H1 (cell line): ENCODE measurements around the gene PPP2R2C. TPM values are rescaled to one million over a fixed set of nuclear protein-coding genes. Genes with fewer than 3 reads are reported as not detected.

Experiments
- CTCF ChIA-PET: fragments of 300-600 bp; sonication (Branson Sonifier 250); formaldehyde crosslinking; loops from one replicate; lab custom pipeline; 2021; ENCODE audit not compliant: partially characterized antibody; lab: Charles Lee
- POLR2A ChIA-PET: fragments of 300-600 bp; sonication (Branson Sonifier 250); formaldehyde crosslinking; loops from one replicate; lab custom pipeline; 2021; ENCODE audit warnings: inconsistent platforms; ENCODE audit not compliant: partially characterized antibody; lab: Charles Lee
- DNase-seq, 2 experiments: peaks; one replicate each; pipeline versions ENCODE4 v3.0.0 to v3.0.0-alpha.2; 2010 to 2022; ENCODE audit warnings: low spot score in 2 of 2, low read depth in 1 of 2, mixed read lengths in 1 of 2
- FAIRE-seq: peaks from 2 replicates; lab custom pipeline; 2011; peaks lifted over from hg19 to GRCh38; lab: Jason Lieb, UNC
- H2AFZ ChIP-seq: 2 replicates; pipeline ENCODE4 v1.8.1; 2012; ENCODE audit warnings: low read length, inconsistent platforms
- H2AK5ac ChIP-seq: 2 replicates; pipeline ENCODE4 v1.6.1; 2013; ENCODE audit warnings: low read depth, low read length
- H2BK120ac ChIP-seq: replicated peaks from 2 replicates; pipeline ENCODE3; 2013; ENCODE audit warnings: low read depth, low read length, inconsistent platforms
- H2BK12ac ChIP-seq: 2 replicates; pipeline ENCODE4 v1.6.1; 2013; ENCODE audit warnings: low read depth, low read length
- H2BK15ac ChIP-seq: 2 replicates; pipeline ENCODE4 v1.6.1; 2013; ENCODE audit warnings: low read length
- H2BK20ac ChIP-seq: 2 replicates; pipeline ENCODE4 v1.6.1; 2013; ENCODE audit warnings: low read length
- H2BK5ac ChIP-seq: 2 replicates; pipeline ENCODE4 v1.6.1; 2013; ENCODE audit warnings: low read depth, low read length
- H3K14ac ChIP-seq: 2 replicates; pipeline ENCODE4 v1.6.1; 2013; ENCODE audit warnings: inconsistent platforms; ENCODE audit not compliant: insufficient read length
- H3K18ac ChIP-seq: 2 replicates; pipeline ENCODE4 v1.6.1; 2013; ENCODE audit warnings: low read length; ENCODE audit errors: extremely low read depth
- H3K23ac ChIP-seq: 2 replicates; pipeline ENCODE4 v1.6.1; 2013; ENCODE audit warnings: inconsistent platforms; ENCODE audit not compliant: insufficient read length
- H3K23me2 ChIP-seq: 2 replicates; pipeline ENCODE4 v1.6.1; 2013; ENCODE audit warnings: low read depth, low read length
- H3K27ac ChIP-seq: 2 replicates; pipeline ENCODE4 v1.6.1; 2011; ENCODE audit warnings: low read depth, low read length, inconsistent platforms
- H3K27me3 ChIP-seq, 4 experiments: replicated peaks in 1 of 4; 1 replicate in 1 of 4; 2 replicates in 3 of 4; pipeline versions ENCODE4 v1.6.1 to v1.8.1; 2011 to 2013; ENCODE audit warnings: low read length in 3 of 4, mild to moderate bottlenecking in 3 of 4, inconsistent platforms in 2 of 4, mixed read lengths in 2 of 4, moderate library complexity in 1 of 4; ENCODE audit not compliant: control insufficient read depth in 3 of 4, insufficient read depth in 3 of 4; ENCODE audit errors: extremely low read depth in 1 of 4
- H3K36me3 ChIP-seq, 4 experiments: 2 replicates each; pipeline versions ENCODE4 v1.6.1 to v1.8.1; 2011 to 2013; ENCODE audit warnings: mild to moderate bottlenecking in 4 of 4, low read length in 3 of 4, moderate library complexity in 2 of 4, control low read depth in 1 of 4, inconsistent platforms in 1 of 4; ENCODE audit not compliant: insufficient read depth in 4 of 4, control insufficient read depth in 2 of 4
- H3K4ac ChIP-seq: replicated peaks from 2 replicates; pipeline ENCODE3; 2013; ENCODE audit warnings: low read length, low read depth, mixed read lengths, inconsistent platforms; ENCODE audit not compliant: insufficient read length
- H3K4me1 ChIP-seq, 4 experiments: replicated peaks in 1 of 4; 1 replicate in 1 of 4; 2 replicates in 3 of 4; pipeline versions ENCODE4 v1.6.1 to v1.8.1; 2011 to 2013; ENCODE audit warnings: low read length in 3 of 4, inconsistent platforms in 2 of 4, mixed read lengths in 1 of 4; ENCODE audit not compliant: insufficient read depth in 4 of 4, control insufficient read depth in 3 of 4
- H3K4me2 ChIP-seq, 2 experiments: 2 replicates each; pipeline versions ENCODE4 v1.6.1 to v1.8.1; 2011 to 2013; ENCODE audit warnings: low read depth in 2 of 2, low read length in 2 of 2, control low read depth in 1 of 2, inconsistent platforms in 1 of 2, mild to moderate bottlenecking in 1 of 2; ENCODE audit not compliant: insufficient read depth in 1 of 2
- H3K4me3 ChIP-seq, 4 experiments: fragments of 200-600, 300-600 bp in 1 of 4; sonication (generic), shearing (Covaris generic), sonication (Bioruptor Twin) in 1 of 4; 2 replicates each; pipeline versions ENCODE4 v1.5.1 to v1.8.1; 2011 to 2016; ENCODE audit warnings: low read length in 4 of 4, low read depth in 3 of 4, control low read depth in 2 of 4, inconsistent platforms in 2 of 4, mild to moderate bottlenecking in 2 of 4, mixed read lengths in 1 of 4, moderate library complexity in 1 of 4; ENCODE audit not compliant: insufficient read depth in 2 of 4; ENCODE audit errors: extremely low read depth in 1 of 4
- H3K56ac ChIP-seq: replicated peaks from 2 replicates; pipeline ENCODE3; 2013; ENCODE audit warnings: low read depth, mild to moderate bottlenecking, mixed read lengths, low read length, inconsistent platforms; ENCODE audit not compliant: insufficient read length
- H3K79me1 ChIP-seq: 2 replicates; pipeline ENCODE4 v1.6.1; 2013; ENCODE audit warnings: low read depth, low read length, control low read depth
- H3K79me2 ChIP-seq, 2 experiments: 2 replicates each; pipeline versions ENCODE4 v1.6.1 to v1.8.1; 2012 to 2013; ENCODE audit warnings: low read length in 2 of 2, mild to moderate bottlenecking in 2 of 2, inconsistent platforms in 1 of 2; ENCODE audit not compliant: insufficient read depth in 2 of 2, control insufficient read depth in 1 of 2
- H3K9ac ChIP-seq, 4 experiments: replicated peaks in 1 of 4; 1 replicate in 1 of 4; 2 replicates in 3 of 4; pipeline versions ENCODE4 v1.6.1 to v1.8.1; 2011 to 2013; ENCODE audit warnings: low read depth in 3 of 4, low read length in 3 of 4, control low read depth in 2 of 4, mild to moderate bottlenecking in 2 of 4, moderate library complexity in 2 of 4, inconsistent platforms in 1 of 4; ENCODE audit errors: extremely low read depth in 1 of 4
- H3K9me3 ChIP-seq, 2 experiments: 2 replicates each; pipeline versions ENCODE4 v1.6.1 to v1.8.1; 2012 to 2013; ENCODE audit warnings: mild to moderate bottlenecking in 2 of 2, moderate library complexity in 2 of 2, control low read depth in 1 of 2, inconsistent platforms in 1 of 2, low read depth in 1 of 2, low read length in 1 of 2, mixed read lengths in 1 of 2; ENCODE audit not compliant: insufficient read depth in 2 of 2
- H4K20me1 ChIP-seq, 2 experiments: replicated peaks in 1 of 2; 2 replicates each; pipeline versions ENCODE3 to v1.8.1; 2011 to 2013; ENCODE audit warnings: inconsistent platforms in 2 of 2, low read length in 2 of 2, mild to moderate bottlenecking in 1 of 2; ENCODE audit not compliant: insufficient read depth in 2 of 2, control insufficient read depth in 1 of 2
- H4K5ac ChIP-seq: 2 replicates; pipeline ENCODE4 v1.6.1; 2013; ENCODE audit warnings: low read length, low read depth, mixed read lengths, inconsistent platforms; ENCODE audit not compliant: insufficient read length
- H4K8ac ChIP-seq: 2 replicates; pipeline ENCODE4 v1.8.0; 2013; ENCODE audit warnings: mild to moderate bottlenecking, moderate library complexity, low read length, inconsistent platforms; ENCODE audit not compliant: insufficient read depth; ENCODE audit errors: extremely low read depth
- H4K91ac ChIP-seq: replicated peaks from 2 replicates; pipeline ENCODE3; 2013; ENCODE audit warnings: low read length, mixed read lengths, inconsistent platforms; ENCODE audit not compliant: insufficient read length
- BACH1 ChIP-seq: IDR thresholded peaks from 2 replicates; pipeline ENCODE4 v1.6.1; 2012; ENCODE audit warnings: low read length, improper control_type of control experiment
- BRCA1 ChIP-seq: IDR thresholded peaks from 2 replicates; pipeline ENCODE4 v1.6.1; 2012; ENCODE audit warnings: low read depth, low read length, improper control_type of control experiment
- CBX5 ChIP-seq: fragments of 300-800, 300-1000 bp; sonication (generic); IDR thresholded peaks from 2 replicates; pipeline ENCODE4 v1.7.1; 2016; ENCODE audit warnings: antibody characterized with exemption, low read length, low read depth
- CEBPB ChIP-seq: IDR thresholded peaks from 2 replicates; pipeline ENCODE4 v1.6.1; 2012; ENCODE audit warnings: low read depth, low read length
- EGR1 ChIP-seq: IDR thresholded peaks from 2 replicates; pipeline ENCODE4 v1.6.1; 2011; ENCODE audit warnings: low read depth, low read length, borderline replicate concordance
- GTF2F1 ChIP-seq: IDR thresholded peaks from 2 replicates; pipeline ENCODE4 v1.6.1; 2012; ENCODE audit warnings: low read depth, low read length, improper control_type of control experiment, borderline replicate concordance
- JUND ChIP-seq: IDR thresholded peaks from 2 replicates; pipeline ENCODE4 v1.6.1; 2011; ENCODE audit warnings: mild to moderate bottlenecking, improper control_type of control experiment, low read length
- KDM4A ChIP-seq: IDR thresholded peaks from one replicate; pipeline ENCODE4 v1.7.1; 2012; ENCODE audit warnings: low read depth, mild to moderate bottlenecking, moderate library complexity, low read length, inconsistent platforms; ENCODE audit not compliant: severe bottlenecking
- POLR2A ChIP-seq, 2 experiments: IDR thresholded peaks; 1 replicate in 1 of 2; 2 replicates in 1 of 2; pipeline ENCODE4 v1.6.1; 2011; ENCODE audit warnings: low read depth in 2 of 2, low read length in 2 of 2, mild to moderate bottlenecking in 2 of 2; ENCODE audit errors: control extremely low read depth in 1 of 2
- RAD21 ChIP-seq, 2 experiments: IDR thresholded peaks in 1 of 2; conservative IDR thresholded peaks in 1 of 2; 2 replicates each; pipeline ENCODE4 v1.6.1; 2011; ENCODE audit warnings: low read depth in 2 of 2, low read length in 2 of 2, improper control_type of control experiment in 1 of 2, inconsistent platforms in 1 of 2, mild to moderate bottlenecking in 1 of 2, moderate library complexity in 1 of 2
- RNF2 ChIP-seq: fragments of 200-900, 300-1000 bp; sonication (generic); IDR thresholded peaks from 2 replicates; pipeline ENCODE4 v1.7.1; 2016; ENCODE audit warnings: borderline replicate concordance, low read depth, mild to moderate bottlenecking, antibody characterized with exemption, low read length; ENCODE audit not compliant: poor library complexity, severe bottlenecking; ENCODE audit errors: missing control alignments
- SIN3A ChIP-seq, 2 experiments: IDR thresholded peaks in 1 of 2; conservative IDR thresholded peaks in 1 of 2; 2 replicates each; pipeline ENCODE4 v1.6.1; 2011 to 2012; ENCODE audit warnings: low read length in 2 of 2, improper control_type of control experiment in 1 of 2, low read depth in 1 of 2, mild to moderate bottlenecking in 1 of 2
- SP4 ChIP-seq: IDR thresholded peaks from 2 replicates; pipeline ENCODE4 v1.6.1; 2012; ENCODE audit warnings: low read length, inconsistent platforms
- WGBS, 2 experiments: shearing (Covaris generic) in 1 of 2; methylation state at CpG; one replicate each; pipeline versions ENCODE4 v1.1.6 to v1.1.7; 2013 to 2015; ENCODE audit warnings: low lambda C conversion rate in 2 of 2, mixed read lengths in 2 of 2, inconsistent platforms in 1 of 2, low coverage in 1 of 2, missing lambda C conversion rate in 1 of 2; ENCODE audit not compliant: insufficient replicate concordance in 2 of 2, insufficient coverage in 1 of 2, insufficient read length in 1 of 2; ENCODE audit errors: extremely low coverage in 1 of 2, missing lambda C conversion rate in 1 of 2; 5-methylcytosine and 5-hydroxymethylcytosine counted together
- polyA plus RNA-seq, 7 experiments: library from polyadenylated mRNA; depleted of rRNA in 3 of 7; stranded (reverse) in 5 of 7; unstranded in 2 of 7; fragments of >200 nt in 5 of 7; fragments of 200-250 nt in 2 of 7; gene quantifications; 1 replicate in 5 of 7; 2 replicates in 1 of 7; 4 replicates in 1 of 7; pipeline versions ENCODE4 v1.2.1 to v1.2.3, GENCODE V29; 2011 to 2013; ENCODE audit warnings: missing spikeins in 2 of 7, mixed read lengths in 2 of 7
- total RNA-seq: library from RNA; stranded (reverse); fragmentation: NEBNext Ultra II Directional; extraction: Animal tissue kit (Norgen Biotek cat#: 25700); gene quantifications from 2 replicates; pipeline ENCODE4 v1.2.1, GENCODE V29; 2021

The PPP2R2C gene
- total and polyA plus RNA-seq, 2 of the 8 experiments (the other 6 are each of a cell fraction or from before 2014, with no cell fraction given) = 6.4 TPM

DNA sequence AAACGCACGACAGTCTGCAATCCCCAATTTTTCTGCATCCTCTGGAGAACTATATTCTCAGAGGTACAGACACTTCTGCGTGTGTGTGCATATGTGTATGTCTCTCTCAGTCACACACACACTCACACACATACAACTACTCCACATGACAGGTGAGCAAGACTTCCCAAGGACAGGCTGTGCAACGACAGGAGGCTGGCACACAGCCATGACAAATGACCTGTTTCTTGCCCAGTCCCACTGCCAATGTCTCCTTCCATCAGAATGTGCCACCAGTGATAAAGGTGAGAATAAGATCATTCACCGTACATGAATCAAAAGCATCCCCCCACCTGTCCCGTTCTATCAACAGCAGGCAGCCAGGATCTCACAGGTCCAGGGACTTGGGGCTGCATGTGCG is 52.4 kb downstream of the PPP2R2C start:
- no peak for TF ChIP-seq CEBPB
- no peak for TF ChIP-seq KDM4A
- no peak for TF ChIP-seq RAD21 (IDR thresholded peaks at IDR 0.05 in 1 of 2, conservative IDR thresholded peaks at IDR 0.05 in 1 of 2; ENCODE audit: low read depth in 2 of 2, low read length in 2 of 2)
- TF ChIP-seq RNF2 = no peak
- TF ChIP-seq SP4 = no peak
- TF ChIP-seq POLR2A (IDR thresholded peaks at IDR 0.05; ENCODE audit: control extremely low read depth in 1 of 2, low read depth in 2 of 2, low read length in 2 of 2) = no peak
- TF ChIP-seq CBX5 = no peak
- TF ChIP-seq EGR1 = no peak
- no peak for TF ChIP-seq GTF2F1
- TF ChIP-seq BRCA1 = no peak
- TF ChIP-seq SIN3A (conservative IDR thresholded peaks at IDR 0.05 in 1 of 2, IDR thresholded peaks at IDR 0.05 in 1 of 2; ENCODE audit: low read depth in 1 of 2, low read length in 2 of 2) = no peak
- TF ChIP-seq JUND = no peak
- no peak for TF ChIP-seq BACH1
- no peak overlapping the region for H4K5ac ChIP-seq
- ChIA-PET POLR2A (no interaction called here), CTCF (interaction anchor here (1.2 to 1.5 kb wide), 2 partner anchors 8 kb away, joined by 3 to 5 read pairs; no protein-coding TSS in a partner anchor)
- H3K56ac ChIP-seq = no peak overlapping the region
- peaks cover 0 to 3% of the 10 kb centered on the region in 2 experiments for H4K20me1 ChIP-seq
- no peaks in the 10 kb centered on the region for H3K27me3 ChIP-seq
- no peaks in the 10 kb centered on the region for H3K79me1 ChIP-seq
- 93% methylated on average over 7 of the region's 7 CpGs; no CpG with 5 or more reads in 1 of the 2 experiments for WGBS, 2 experiments
- H3K9me3 ChIP-seq = no peaks in the 10 kb centered on the region
- H2AFZ ChIP-seq = no peak overlapping the region
- no peak overlapping the region for H2BK15ac ChIP-seq
- no peak overlapping the region for H3K4me3 ChIP-seq
- H3K4me2 ChIP-seq = no peak overlapping the region
- no peak overlapping the region for H2BK20ac ChIP-seq
- no peak overlapping the region for H3K14ac ChIP-seq
- FAIRE-seq (no peak), DNase-seq (no peak)
- no peak overlapping the region for H2BK5ac ChIP-seq
- H3K4me1 ChIP-seq = peaks cover 0 to 17% (median 12%) of the 10 kb centered on the region in 4 experiments; a peak in 6 of 7 replicates
- no peak overlapping the region for H2BK120ac ChIP-seq
- H3K23ac ChIP-seq = no peak overlapping the region
- no peak overlapping the region for H3K27ac ChIP-seq
- H4K8ac ChIP-seq = no peak overlapping the region
- no peak overlapping the region for H3K18ac ChIP-seq
- no peak overlapping the region for H2AK5ac ChIP-seq
- H3K36me3 ChIP-seq = no peaks in the 10 kb centered on the region
- H3K4ac ChIP-seq = no peak overlapping the region
- H2BK12ac ChIP-seq = no peak overlapping the region
- H3K79me2 ChIP-seq = no peaks in the 10 kb centered on the region
- no peaks in the 10 kb centered on the region; the same call in 1 of the 2 replicates for H3K23me2 ChIP-seq
- H4K91ac ChIP-seq = no peak overlapping the region
- no peak overlapping the region for H3K9ac ChIP-seq
